Activated naive CD8-positive, alpha-beta T cell treated with anti-CD3 and anti-CD28 coated beads, Interleukin-2, amount 50 U/mL, for 24 hours (primary cell): ENCODE measurements around the gene SOAT2.

Experiments used
- ATAC-seq: fragments of 150-1000 bp; cut with Tn5 transposase; one replicate; pipeline ENCODE4 v1.10.0; 2021
- DNase-seq: peaks from one replicate; pipeline ENCODE4 v3.0.0; 2021
- H3K27ac Mint-ChIP-seq: one replicate; pipeline ENCODE4 v1.8.0; 2021; ENCODE audit warnings: mild to moderate bottlenecking, mixed read lengths
- H3K27me3 Mint-ChIP-seq: one replicate; pipeline ENCODE4 v1.8.0; 2021; ENCODE audit warnings: mixed read lengths
- H3K36me3 Mint-ChIP-seq: one replicate; pipeline ENCODE4 v1.8.0; 2021; ENCODE audit warnings: low read depth, mixed read lengths
- H3K4me1 Mint-ChIP-seq: one replicate; pipeline ENCODE4 v1.8.0; 2021; ENCODE audit warnings: mixed read lengths
- H3K4me3 Mint-ChIP-seq: one replicate; pipeline ENCODE4 v1.8.0; 2021; ENCODE audit warnings: mild to moderate bottlenecking, moderate library complexity, mixed read lengths
- H3K9me3 Mint-ChIP-seq: one replicate; pipeline ENCODE4 v1.8.0; 2021; ENCODE audit warnings: mixed read lengths

The SOAT2 gene, protein sequence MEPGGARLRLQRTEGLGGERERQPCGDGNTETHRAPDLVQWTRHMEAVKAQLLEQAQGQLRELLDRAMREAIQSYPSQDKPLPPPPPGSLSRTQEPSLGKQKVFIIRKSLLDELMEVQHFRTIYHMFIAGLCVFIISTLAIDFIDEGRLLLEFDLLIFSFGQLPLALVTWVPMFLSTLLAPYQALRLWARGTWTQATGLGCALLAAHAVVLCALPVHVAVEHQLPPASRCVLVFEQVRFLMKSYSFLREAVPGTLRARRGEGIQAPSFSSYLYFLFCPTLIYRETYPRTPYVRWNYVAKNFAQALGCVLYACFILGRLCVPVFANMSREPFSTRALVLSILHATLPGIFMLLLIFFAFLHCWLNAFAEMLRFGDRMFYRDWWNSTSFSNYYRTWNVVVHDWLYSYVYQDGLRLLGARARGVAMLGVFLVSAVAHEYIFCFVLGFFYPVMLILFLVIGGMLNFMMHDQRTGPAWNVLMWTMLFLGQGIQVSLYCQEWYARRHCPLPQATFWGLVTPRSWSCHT

DNA sequence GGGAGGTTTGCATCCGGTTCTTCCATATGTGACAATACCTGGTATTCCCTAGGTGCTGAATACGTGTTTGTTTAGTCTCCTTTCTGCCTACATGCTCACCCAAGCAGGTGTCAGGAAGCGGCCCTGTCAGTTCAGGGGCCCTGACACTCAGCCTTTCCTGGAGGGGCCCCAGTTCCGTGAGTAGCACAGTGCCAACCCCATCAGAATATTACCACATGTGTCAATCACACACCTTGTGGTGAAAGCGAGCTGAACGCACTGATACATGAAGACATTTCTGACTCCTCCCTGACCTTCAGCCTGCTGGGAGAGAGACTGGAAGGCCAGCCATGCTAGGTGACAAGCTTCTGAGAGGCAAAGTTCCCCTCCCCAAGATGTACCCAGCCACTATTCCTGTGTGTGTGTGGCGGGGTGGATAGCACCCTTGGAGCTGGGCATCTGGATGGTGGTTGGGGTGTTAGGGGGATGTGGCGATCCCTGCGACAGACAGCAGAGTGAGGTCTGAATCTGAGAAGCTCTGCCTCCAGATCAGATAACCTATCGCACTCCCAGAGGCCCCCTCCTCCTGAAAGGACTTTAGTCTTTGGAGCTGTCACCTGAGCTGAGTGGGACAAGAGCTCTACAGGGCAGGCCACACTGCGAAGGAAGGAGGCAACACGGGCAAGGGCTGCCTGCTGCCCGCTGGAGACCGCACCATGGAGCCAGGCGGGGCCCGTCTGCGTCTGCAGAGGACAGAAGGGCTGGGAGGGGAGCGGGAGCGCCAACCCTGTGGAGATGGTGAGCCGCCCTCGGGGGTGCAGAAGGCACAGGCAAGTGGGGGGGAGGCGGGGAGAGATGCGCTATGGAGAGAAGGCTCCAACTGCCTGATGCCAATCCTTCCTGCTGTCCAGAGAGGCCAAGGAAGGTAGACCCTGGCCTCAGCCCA lies at the start of gene SOAT2:
Gene SOAT2, plus strand, starts transcription at position 604 of the 925 bp plus-strand sequence. Its CDS starts 92 bp downstream, at position 696.
- ATAC-seq (peak; percentile 92), DNase-seq (peak; percentile 64)
- H3K9me3 Mint-ChIP-seq = no peaks in the 10 kb centered on the region
- H3K27ac Mint-ChIP-seq = peak within 1 kb of the TSS; percentile 90
- peaks cover 44% of the 10 kb centered on the region for H3K4me1 Mint-ChIP-seq
- peak within 1 kb of the TSS; percentile 25 for H3K4me3 Mint-ChIP-seq
- no peaks in the 10 kb centered on the region for H3K36me3 Mint-ChIP-seq
- no peaks in the 10 kb centered on the region for H3K27me3 Mint-ChIP-seq

DNA sequence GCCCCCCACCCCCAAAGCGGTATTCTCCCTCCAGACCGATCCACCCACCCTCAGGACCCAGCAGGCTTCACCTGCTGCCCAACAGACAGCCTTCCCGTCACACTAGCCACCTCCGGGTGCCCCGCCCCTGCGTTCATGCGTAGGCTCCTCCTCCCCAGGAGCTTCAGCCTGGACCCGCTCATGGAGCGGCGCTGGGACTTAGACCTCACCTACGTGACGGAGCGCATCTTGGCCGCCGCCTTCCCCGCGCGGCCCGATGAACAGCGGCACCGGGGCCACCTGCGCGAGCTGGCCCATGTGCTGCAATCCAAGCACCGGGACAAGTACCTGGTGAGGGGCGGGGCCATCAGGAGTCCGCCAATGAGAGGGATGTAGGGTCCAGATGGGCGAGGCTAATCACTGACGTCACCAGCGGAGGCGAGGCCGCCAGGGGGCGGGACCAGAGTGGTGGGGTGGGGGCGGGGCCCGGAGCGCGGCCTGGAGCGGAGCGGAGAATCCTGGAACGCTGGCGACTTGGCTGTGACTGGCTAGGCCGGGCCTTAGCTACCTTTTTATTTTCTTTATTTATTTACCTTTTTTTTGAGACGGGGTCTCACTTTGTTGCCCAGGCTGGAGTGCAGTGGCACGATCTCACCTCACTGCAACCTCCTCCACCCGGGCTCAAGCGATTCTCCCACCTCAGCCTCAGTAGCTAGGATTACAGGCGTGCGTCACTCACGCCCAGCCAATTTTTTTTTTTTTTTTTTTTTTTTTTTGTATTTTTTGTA lies 49.0 kb upstream of the SOAT2 start:
- Mint-ChIP-seq H3K36me3 (no peaks in the 10 kb centered on the region), H3K4me1 (peaks cover 11% of the 10 kb centered on the region), H3K9me3 (no peaks in the 10 kb centered on the region), H3K4me3 (peak overlapping the region; percentile 92), H3K27me3 (no peaks in the 10 kb centered on the region), H3K27ac (peak overlapping the region; percentile 89)
- ATAC-seq (peak; percentile 87), DNase-seq (peak; percentile 92)

GRCh38 chr12:53055471-53056266 lies 47.6 kb upstream of the SOAT2 start:
- Mint-ChIP-seq H3K4me3 (peak overlapping the region; percentile 26), H3K4me1 (peaks cover 7% of the 10 kb centered on the region), H3K27me3 (no peaks in the 10 kb centered on the region), H3K36me3 (no peaks in the 10 kb centered on the region), H3K9me3 (no peaks in the 10 kb centered on the region), H3K27ac (no peak overlapping the region)
- no peak for ATAC-seq
- no peak for DNase-seq

DNA sequence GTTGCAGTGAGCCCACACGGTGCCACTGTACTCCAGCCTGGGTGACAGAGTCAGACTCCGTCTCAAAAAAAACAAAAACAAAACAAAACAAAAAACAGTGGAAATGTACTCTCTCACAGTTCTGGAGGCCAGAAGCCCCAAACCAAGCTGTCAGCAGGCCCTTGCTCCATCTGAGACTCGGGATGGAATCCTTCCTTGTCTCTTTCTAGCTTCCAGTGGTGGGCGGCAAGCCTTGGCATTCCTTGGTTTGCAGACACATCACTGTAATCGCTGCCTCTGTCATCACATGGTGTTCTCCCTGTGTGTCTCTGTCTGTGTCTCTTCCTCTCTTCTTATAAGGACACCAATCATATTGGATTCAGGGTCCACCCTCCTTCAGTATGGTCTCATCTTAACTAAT lies 47.0 kb upstream of the SOAT2 start:
- no peak for ATAC-seq
- no peak for DNase-seq
- Mint-ChIP-seq H3K27ac (no peak overlapping the region), H3K4me3 (no peak overlapping the region), H3K36me3 (no peaks in the 10 kb centered on the region), H3K27me3 (no peaks in the 10 kb centered on the region), H3K9me3 (no peaks in the 10 kb centered on the region), H3K4me1 (peaks cover 7% of the 10 kb centered on the region)

DNA sequence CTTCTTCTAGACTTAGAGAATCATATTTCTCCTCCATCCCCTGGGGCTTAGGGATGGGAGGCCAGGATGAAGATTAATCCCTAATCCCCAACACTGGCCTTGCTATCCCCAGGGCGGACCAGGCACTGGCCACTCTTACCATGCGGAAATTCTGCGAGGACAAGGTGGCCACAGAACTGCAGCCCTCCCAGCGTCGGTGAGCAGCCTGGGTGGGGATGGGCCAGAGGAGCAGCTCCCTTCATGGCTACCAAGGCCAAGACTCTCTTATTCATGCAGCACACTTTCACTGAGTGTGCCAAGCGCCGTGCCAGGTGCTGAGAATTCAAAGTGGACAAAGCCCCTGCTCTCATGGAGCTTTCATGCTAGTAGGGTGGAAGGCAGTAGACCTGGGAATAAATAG lies 46.4 kb upstream of the SOAT2 start:
- no peaks in the 10 kb centered on the region for H3K9me3 Mint-ChIP-seq
- ATAC-seq (no peak), DNase-seq (no peak)
- H3K36me3 Mint-ChIP-seq = no peaks in the 10 kb centered on the region
- H3K4me1 Mint-ChIP-seq = peaks cover 7% of the 10 kb centered on the region
- H3K27me3 Mint-ChIP-seq = no peaks in the 10 kb centered on the region
- no peak overlapping the region for H3K4me3 Mint-ChIP-seq
- no peak overlapping the region for H3K27ac Mint-ChIP-seq

- H3K27ac Mint-ChIP-seq = no peak overlapping the region
- no peaks in the 10 kb centered on the region for H3K27me3 Mint-ChIP-seq
- no peak for DNase-seq
- H3K4me1 Mint-ChIP-seq = peaks cover 7% of the 10 kb centered on the region
- no peak overlapping the region for H3K4me3 Mint-ChIP-seq
- no peaks in the 10 kb centered on the region for H3K36me3 Mint-ChIP-seq
- no peaks in the 10 kb centered on the region for H3K9me3 Mint-ChIP-seq
- no peak for ATAC-seq
Observed at GRCh38 chr12:53057816-53058500, 45.3 kb upstream of the SOAT2 start.

DNA sequence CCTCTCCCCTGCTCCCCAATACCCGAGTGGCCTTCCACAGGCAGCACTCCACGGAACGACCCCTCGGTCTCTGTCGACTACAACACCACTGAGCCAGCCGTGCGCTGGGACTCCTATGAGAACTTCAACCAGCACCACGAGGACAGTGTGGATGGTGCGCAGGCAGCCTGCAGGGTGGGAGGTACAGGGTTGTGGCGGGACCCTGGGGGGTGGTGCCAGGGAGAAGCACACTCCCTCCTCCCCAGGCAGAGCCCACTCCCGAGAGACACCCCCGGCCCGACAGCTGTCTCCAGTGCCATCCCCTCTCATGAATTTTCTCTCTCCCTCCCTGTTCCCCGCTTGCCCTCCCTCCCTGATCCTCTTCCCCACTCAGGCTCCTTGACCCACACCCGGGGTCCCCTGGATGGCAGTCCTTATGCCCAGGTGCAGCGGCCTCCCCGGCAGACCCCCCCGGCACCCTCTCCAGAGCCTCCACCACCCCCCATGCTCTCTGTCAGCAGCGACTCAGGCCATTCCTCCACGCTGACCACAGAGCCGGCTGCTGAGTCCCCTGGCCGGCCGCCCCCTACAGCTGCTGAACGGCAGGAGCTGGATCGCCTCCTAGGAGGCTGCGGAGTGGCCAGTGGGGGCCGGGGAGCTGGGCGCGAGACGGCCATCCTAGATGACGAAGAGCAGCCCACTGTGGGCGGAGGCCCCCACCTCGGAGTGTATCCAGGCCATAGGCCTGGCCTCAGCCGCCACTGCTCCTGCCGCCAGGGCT lies 44.4 kb upstream of the SOAT2 start:
- H3K36me3 Mint-ChIP-seq = no peaks in the 10 kb centered on the region
- no peaks in the 10 kb centered on the region for H3K27me3 Mint-ChIP-seq
- no peak overlapping the region for H3K4me3 Mint-ChIP-seq
- H3K4me1 Mint-ChIP-seq = peaks cover 4% of the 10 kb centered on the region
- no peak overlapping the region for H3K27ac Mint-ChIP-seq
- no peaks in the 10 kb centered on the region for H3K9me3 Mint-ChIP-seq
- ATAC-seq (no peak), DNase-seq (no peak)

DNA sequence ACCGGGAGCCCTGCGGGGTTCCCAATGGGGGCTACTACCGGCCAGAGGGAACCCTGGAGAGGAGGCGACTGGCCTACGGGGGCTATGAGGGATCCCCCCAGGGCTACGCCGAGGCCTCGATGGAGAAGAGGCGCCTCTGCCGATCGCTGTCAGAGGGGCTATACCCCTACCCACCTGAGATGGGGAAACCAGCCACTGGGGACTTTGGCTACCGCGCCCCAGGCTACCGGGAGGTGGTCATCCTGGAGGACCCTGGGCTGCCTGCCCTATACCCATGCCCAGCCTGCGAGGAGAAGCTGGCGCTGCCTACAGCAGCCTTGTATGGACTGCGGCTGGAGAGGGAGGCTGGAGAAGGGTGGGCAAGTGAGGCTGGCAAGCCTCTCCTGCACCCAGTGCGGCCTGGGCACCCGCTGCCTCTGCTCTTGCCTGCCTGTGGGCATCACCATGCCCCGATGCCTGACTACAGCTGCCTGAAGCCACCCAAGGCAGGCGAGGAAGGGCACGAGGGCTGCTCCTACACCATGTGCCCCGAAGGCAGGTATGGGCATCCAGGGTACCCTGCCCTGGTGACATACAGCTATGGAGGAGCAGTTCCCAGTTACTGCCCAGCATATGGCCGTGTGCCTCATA lies 43.7 kb upstream of the SOAT2 start:
- Mint-ChIP-seq H3K27ac (no peak overlapping the region), H3K4me3 (no peak overlapping the region), H3K4me1 (no peaks in the 10 kb centered on the region), H3K9me3 (no peaks in the 10 kb centered on the region), H3K27me3 (no peaks in the 10 kb centered on the region), H3K36me3 (no peaks in the 10 kb centered on the region)
- DNase-seq (no peak), ATAC-seq (no peak)

DNA sequence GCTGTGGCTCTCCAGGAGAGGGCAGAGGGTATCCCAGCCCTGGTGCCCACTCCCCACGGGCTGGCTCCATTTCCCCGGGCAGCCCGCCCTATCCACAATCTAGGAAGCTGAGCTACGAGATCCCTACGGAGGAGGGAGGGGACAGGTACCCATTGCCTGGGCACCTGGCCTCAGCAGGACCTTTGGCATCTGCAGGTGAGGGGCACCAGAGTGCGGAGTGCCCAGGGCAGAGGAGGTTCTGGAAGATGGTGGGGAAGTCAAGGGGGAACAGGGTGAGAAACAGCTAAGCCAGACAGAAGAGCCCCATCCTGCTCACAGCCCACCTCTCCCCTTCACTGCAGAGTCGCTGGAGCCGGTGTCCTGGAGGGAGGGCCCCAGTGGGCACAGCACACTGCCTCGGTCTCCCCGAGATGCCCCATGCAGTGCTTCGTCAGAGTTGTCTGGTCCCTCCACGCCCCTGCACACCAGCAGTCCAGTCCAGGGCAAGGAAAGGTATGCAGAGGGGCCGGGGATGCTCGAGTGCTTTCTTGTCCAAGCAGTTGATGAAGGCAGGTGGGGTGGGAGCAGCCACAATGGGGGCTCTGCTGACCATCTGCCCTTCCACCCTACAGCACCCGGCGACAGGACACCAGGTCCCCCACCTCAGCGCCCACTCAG lies 43.1 kb upstream of the SOAT2 start:
- Mint-ChIP-seq H3K4me3 (no peak overlapping the region), H3K27me3 (no peaks in the 10 kb centered on the region), H3K36me3 (peaks cover 2% of the 10 kb centered on the region), H3K9me3 (no peaks in the 10 kb centered on the region), H3K27ac (no peak overlapping the region), H3K4me1 (no peaks in the 10 kb centered on the region)
- no peak for DNase-seq
- no peak for ATAC-seq

DNA sequence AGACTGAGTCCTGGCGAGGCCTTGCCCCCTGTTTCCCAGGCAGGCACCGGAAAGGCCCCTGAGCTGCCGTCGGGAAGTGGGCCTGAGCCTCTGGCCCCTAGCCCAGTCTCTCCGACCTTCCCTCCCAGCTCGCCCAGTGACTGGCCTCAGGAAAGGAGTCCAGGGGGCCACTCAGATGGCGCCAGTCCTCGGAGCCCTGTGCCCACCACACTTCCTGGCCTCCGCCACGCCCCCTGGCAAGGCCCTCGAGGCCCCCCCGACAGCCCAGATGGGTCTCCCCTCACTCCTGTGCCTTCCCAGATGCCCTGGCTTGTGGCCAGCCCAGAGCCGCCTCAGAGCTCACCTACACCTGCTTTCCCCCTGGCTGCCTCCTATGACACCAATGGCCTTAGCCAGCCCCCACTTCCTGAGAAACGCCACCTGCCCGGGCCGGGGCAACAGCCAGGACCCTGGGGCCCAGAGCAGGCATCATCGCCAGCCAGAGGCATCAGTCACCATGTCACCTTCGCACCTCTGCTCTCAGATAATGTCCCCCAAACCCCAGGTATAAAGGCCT lies 42.5 kb upstream of the SOAT2 start:
- DNase-seq (no peak), ATAC-seq (no peak)
- Mint-ChIP-seq H3K4me1 (peaks cover under 1% of the 10 kb centered on the region), H3K27ac (no peak overlapping the region), H3K9me3 (no peaks in the 10 kb centered on the region), H3K4me3 (no peak overlapping the region), H3K36me3 (peaks cover 3% of the 10 kb centered on the region), H3K27me3 (no peaks in the 10 kb centered on the region)

DNA sequence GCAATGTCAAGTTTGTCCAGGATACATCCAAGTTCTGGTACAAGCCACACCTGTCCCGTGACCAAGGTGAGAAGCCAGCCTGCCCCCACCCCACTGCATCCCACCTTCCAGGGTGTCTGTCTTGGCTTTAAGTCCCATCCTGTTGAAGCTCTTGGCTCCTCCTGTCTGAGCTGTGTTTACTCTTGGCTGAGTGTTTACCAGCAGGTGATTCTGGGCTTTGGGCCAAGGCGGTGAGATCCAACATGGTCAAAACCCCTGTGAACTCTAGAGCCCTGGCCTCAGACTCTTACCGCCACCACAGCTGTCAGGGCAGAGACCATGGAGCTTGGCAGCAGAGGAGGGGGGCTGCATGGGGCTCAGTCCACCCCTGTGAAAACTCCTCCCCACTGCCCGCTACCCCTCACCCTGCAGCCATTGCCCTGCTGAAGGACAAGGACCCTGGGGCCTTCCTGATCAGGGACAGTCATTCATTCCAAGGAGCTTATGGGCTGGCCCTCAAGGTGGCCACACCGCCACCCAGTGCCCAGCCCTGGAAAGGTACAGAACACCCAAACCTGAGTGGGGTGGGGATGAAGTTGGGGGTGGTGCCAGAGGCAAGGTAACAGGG lies 41.8 kb upstream of the SOAT2 start:
- ATAC-seq (no peak), DNase-seq (no peak)
- Mint-ChIP-seq H3K4me1 (peaks cover 5% of the 10 kb centered on the region), H3K27me3 (no peaks in the 10 kb centered on the region), H3K36me3 (peaks cover 9% of the 10 kb centered on the region), H3K4me3 (no peak overlapping the region), H3K9me3 (no peaks in the 10 kb centered on the region), H3K27ac (no peak overlapping the region)
